ENCODE results near the gene CBFA2T3.

GRCh38 chr16:88886845-88887521, 90.0 kb downstream of the CBFA2T3 start:
- TF ChIP-seq CTCF (conservative IDR thresholded peaks at IDR 0.05; ENCODE audit: low read length) = no peak
- no peak for TF ChIP-seq EZH2phosphoT487 (IDR thresholded peaks at IDR 0.05; ENCODE audit: borderline replicate concordance)

Data from Loucy (cell line).